Measurements from ENCODE around the gene TEX261. TPM values are rescaled to one million over a fixed set of nuclear protein-coding genes. Genes with fewer than 3 reads are reported as not detected.

The TEX261 gene
- total RNA-seq, 1 donor from 2014 or later = 71.3 TPM

DNA sequence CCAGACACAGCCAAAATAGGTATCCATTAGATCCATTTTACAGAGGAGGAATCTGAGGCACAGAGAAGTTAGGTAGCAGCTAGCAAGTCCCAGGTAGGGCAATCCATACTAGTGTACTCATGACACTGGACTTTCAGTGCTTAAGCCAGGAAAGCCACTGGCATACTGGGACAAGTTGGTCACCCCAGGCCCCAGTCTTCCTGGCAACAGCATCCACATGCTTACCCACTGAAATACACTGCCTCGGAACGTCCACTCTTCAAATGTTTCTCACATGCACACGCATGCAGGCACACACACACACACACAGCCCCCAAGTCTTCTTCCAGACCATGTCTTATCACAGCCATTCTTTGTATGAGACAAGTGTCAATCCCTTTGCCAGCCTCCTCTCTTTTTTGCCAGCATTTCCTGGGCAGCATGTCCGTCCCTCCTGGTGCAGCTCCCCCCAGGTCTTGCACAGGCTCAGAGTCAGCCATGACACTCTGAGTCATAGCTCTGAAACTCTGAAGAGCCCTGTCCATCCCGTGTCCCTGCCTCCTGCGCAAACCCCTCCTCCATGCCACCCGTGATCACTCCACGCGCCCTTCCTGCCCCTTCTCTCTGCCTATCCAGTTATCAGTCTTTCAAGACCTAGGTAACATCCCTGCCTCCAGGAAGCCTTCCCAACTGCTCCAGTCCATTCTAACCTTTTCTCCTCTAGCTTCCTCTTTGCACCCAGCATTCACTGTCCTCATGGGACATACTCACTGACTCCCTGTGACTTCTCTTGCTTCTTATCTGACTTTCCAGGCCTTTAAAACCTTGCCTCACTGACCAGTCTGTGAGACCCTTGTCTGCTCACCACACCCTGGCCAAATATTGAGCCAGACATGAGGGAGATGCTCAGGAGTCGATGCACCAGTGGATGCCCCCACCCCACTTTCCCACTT lies 10.9 kb upstream of the TEX261 start:
- intact Hi-C loops (cut with DNase I) = no loop called here

GRCh38 chr2:71004857-71005256 lies 10.2 kb upstream of the TEX261 start:
- Histone ChIP-seq H3K9me3 (no peaks in the 10 kb centered on the region), H3K27me3 (ENCODE audit: low read depth) (peaks cover under 1% of the 10 kb centered on the region), H3K27ac (no peak overlapping the region), H3K36me3 (no peaks in the 10 kb centered on the region), H3K4me1 (peaks cover 5% of the 10 kb centered on the region), H3K4me3 (no peak overlapping the region)
- ATAC-seq = no peak
- intact Hi-C loops (cut with DNase I) = no loop called here
- no peak for DNase-seq
- TF ChIP-seq, protein P1, sequence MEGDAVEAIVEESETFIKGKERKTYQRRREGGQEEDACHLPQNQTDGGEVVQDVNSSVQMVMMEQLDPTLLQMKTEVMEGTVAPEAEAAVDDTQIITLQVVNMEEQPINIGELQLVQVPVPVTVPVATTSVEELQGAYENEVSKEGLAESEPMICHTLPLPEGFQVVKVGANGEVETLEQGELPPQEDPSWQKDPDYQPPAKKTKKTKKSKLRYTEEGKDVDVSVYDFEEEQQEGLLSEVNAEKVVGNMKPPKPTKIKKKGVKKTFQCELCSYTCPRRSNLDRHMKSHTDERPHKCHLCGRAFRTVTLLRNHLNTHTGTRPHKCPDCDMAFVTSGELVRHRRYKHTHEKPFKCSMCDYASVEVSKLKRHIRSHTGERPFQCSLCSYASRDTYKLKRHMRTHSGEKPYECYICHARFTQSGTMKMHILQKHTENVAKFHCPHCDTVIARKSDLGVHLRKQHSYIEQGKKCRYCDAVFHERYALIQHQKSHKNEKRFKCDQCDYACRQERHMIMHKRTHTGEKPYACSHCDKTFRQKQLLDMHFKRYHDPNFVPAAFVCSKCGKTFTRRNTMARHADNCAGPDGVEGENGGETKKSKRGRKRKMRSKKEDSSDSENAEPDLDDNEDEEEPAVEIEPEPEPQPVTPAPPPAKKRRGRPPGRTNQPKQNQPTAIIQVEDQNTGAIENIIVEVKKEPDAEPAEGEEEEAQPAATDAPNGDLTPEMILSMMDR (IDR thresholded peaks at IDR 0.05) = no peak

More for the DNA sequence above, 10.9 kb upstream of the TEX261 start:
- H3K27ac ChIP-seq = no peak overlapping the region
- H3K9me3 ChIP-seq = no peaks in the 10 kb centered on the region
- TF ChIP-seq, protein P1 (IDR thresholded peaks at IDR 0.05) = no peak
- DNase-seq (no peak), ATAC-seq (no peak)
- H3K36me3 ChIP-seq = no peaks in the 10 kb centered on the region
- peaks cover 8% of the 10 kb centered on the region for H3K27me3 ChIP-seq (ENCODE audit: low read depth)
- no peak overlapping the region for H3K4me3 ChIP-seq
- H3K4me1 ChIP-seq = peaks cover 5% of the 10 kb centered on the region

- H3K27me3 ChIP-seq (ENCODE audit: low read depth) = no peaks in the 10 kb centered on the region
- H3K36me3 ChIP-seq = no peaks in the 10 kb centered on the region
- H3K27ac ChIP-seq = no peak overlapping the region
- H3K9me3 ChIP-seq = no peaks in the 10 kb centered on the region
- TF ChIP-seq, protein P1 (IDR thresholded peaks at IDR 0.05) = no peak
- DNase-seq (no peak), ATAC-seq (no peak)
- peaks cover 5% of the 10 kb centered on the region for H3K4me1 ChIP-seq
- no peak overlapping the region for H3K4me3 ChIP-seq
- intact Hi-C loops (cut with DNase I) = no loop called here
Measured at GRCh38 chr2:71003966-71004755, 9.5 kb upstream of the TEX261 start.

DNA sequence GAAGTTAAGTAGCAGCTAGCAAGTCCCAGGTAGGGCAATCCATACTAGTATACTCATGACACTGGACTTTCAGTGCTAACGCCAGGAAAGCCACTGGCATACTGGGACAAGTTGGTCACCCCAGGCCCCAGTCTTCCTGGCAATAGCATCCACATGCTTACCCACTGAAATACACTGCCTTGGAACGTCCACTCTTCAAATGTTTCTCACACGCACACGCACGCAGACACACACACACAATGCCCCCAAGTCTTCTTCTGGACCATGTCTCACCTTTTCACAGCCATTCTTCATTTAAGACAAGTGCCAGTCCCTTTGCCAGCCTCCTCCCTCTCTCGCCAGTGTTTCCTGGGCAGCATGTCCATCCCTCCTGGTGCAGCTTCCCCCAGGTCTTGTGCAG lies 8.7 kb upstream of the TEX261 start:
- intact Hi-C loops (cut with DNase I) = no loop called here

DNA sequence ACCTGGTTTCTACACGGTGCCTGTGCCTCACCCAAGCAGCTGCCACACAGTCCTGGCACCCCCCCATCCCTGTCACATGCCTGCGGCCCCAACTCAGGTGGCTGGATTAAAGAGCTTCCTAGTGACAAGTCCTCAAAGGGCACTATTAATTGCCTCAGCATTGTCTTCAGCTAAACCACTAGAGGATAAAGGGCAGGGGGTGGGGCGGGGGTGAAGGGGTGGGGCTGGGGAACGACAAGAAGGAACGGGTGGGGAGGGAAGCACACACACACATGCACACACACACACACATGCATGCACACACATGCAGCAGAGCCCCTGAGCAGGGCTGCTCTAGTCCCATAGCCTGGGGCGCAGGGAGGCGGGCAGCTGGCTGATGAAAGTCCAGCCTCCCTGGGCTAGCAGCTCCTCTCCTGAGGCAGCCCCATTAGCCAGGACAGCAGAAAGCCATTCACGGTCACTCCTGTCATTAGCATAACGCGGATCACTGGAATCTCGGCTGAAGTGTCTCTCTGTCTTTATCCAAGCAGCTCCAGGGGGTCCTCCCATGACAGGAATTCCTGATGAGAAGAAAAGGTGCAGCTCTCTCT lies 7.4 kb upstream of the TEX261 start:
- Histone ChIP-seq H3K4me3 (no peak overlapping the region), H3K36me3 (no peaks in the 10 kb centered on the region), H3K27me3 (ENCODE audit: low read depth) (no peaks in the 10 kb centered on the region), H3K9me3 (no peaks in the 10 kb centered on the region), H3K4me1 (peaks cover 5% of the 10 kb centered on the region), H3K27ac (no peak overlapping the region)
- DNase-seq (no peak), ATAC-seq (no peak)
- TF ChIP-seq, protein P1 (IDR thresholded peaks at IDR 0.05) = no peak
- intact Hi-C loops (cut with DNase I) = no loop called here

More for the DNA sequence above, 8.7 kb upstream of the TEX261 start:
- no peak overlapping the region for H3K27ac ChIP-seq
- H3K4me1 ChIP-seq = peaks cover 5% of the 10 kb centered on the region
- H3K27me3 ChIP-seq (ENCODE audit: low read depth) = no peaks in the 10 kb centered on the region
- no peak for ATAC-seq
- H3K9me3 ChIP-seq = no peaks in the 10 kb centered on the region
- DNase-seq = no peak
- no peaks in the 10 kb centered on the region for H3K36me3 ChIP-seq
- TF ChIP-seq, protein P1 (IDR thresholded peaks at IDR 0.05) = no peak
- no peak overlapping the region for H3K4me3 ChIP-seq
